IPS-11a (cell line): ENCODE data around the gene VAV3.
A peak's percentile ranks its signal among the peaks of the same experiment; 100 is the strongest.
"Not testable (repeated sequence)": the region's sequence is repeated elsewhere in the genome, so short reads cannot be mapped to it uniquely, and the experiment has no call there.

ENCODE experiments used
- H3K4me3 ChIP-seq: one replicate; pipeline ENCODE4 v1.5.1; 2013; ENCODE audit warnings: low read depth, low read length, control low read depth

VAV3 gene

GRCh38 chr1:107965110-107965991, at the start of gene VAV3:
VAV3 (minus strand) TSS chr1:107965180; CDS start chr1:107964869, 311 bp downstream.
- H3K4me3 ChIP-seq: peak within 1 kb of the TSS; percentile 72

GRCh38 chr1:108012553-108012952, 47.6 kb upstream of the VAV3 start:
- no peak overlapping the region for H3K4me3 ChIP-seq

- no peak overlapping the region for H3K4me3 ChIP-seq
These were observed 46.3 kb upstream of the VAV3 start for GRCh38 chr1:108011295-108011694.

- no peak overlapping the region for H3K4me3 ChIP-seq
These were observed 45.6 kb upstream of the VAV3 start for GRCh38 chr1:108010581-108010980.

- no peak overlapping the region for H3K4me3 ChIP-seq
These were observed 44.7 kb upstream of the VAV3 start for GRCh38 chr1:108009603-108010195.

- H3K4me3 ChIP-seq: no peak overlapping the region
These were observed 42.6 kb upstream of the VAV3 start for GRCh38 chr1:108007531-108007930.

- no peak overlapping the region for H3K4me3 ChIP-seq
These were observed 42.1 kb upstream of the VAV3 start for GRCh38 chr1:108007070-108007469.

- not testable (repeated sequence) for H3K4me3 ChIP-seq
These were observed 39.9 kb upstream of the VAV3 start for GRCh38 chr1:108004919-108005318.

GRCh38 chr1:108000620-108001111, 35.7 kb upstream of the VAV3 start:
- H3K4me3 ChIP-seq: no peak overlapping the region

- H3K4me3 ChIP-seq: no peak overlapping the region
These were observed 35.2 kb upstream of the VAV3 start for GRCh38 chr1:108000184-108000583.

- no peak overlapping the region for H3K4me3 ChIP-seq
These were observed 32.9 kb upstream of the VAV3 start for GRCh38 chr1:107997866-107998265.

GRCh38 chr1:107993920-107994319, 28.9 kb upstream of the VAV3 start:
- no peak overlapping the region for H3K4me3 ChIP-seq

GRCh38 chr1:107992347-107992746, 27.4 kb upstream of the VAV3 start:
- H3K4me3 ChIP-seq: no peak overlapping the region

- H3K4me3 ChIP-seq: no peak overlapping the region
These were observed 26.5 kb upstream of the VAV3 start for GRCh38 chr1:107991371-107992066.

- no peak overlapping the region for H3K4me3 ChIP-seq
These were observed 25.6 kb upstream of the VAV3 start for GRCh38 chr1:107990606-107991005.

- no peak overlapping the region for H3K4me3 ChIP-seq
These were observed 16.3 kb upstream of the VAV3 start for GRCh38 chr1:107981277-107981676.

- H3K4me3 ChIP-seq: no peak overlapping the region
These were observed 14.9 kb upstream of the VAV3 start for GRCh38 chr1:107979926-107980325.

- H3K4me3 ChIP-seq: no peak overlapping the region
These were observed 14.1 kb upstream of the VAV3 start for GRCh38 chr1:107979088-107979487.

- H3K4me3 ChIP-seq: no peak overlapping the region
These were observed 11.9 kb upstream of the VAV3 start for GRCh38 chr1:107976836-107977235.

- no peak overlapping the region for H3K4me3 ChIP-seq
These were observed 11.5 kb upstream of the VAV3 start for GRCh38 chr1:107976431-107976830.

- no peak overlapping the region for H3K4me3 ChIP-seq
These were observed 10.9 kb upstream of the VAV3 start for GRCh38 chr1:107975851-107976250.

GRCh38 chr1:107974090-107974489, 9.1 kb upstream of the VAV3 start:
- no peak overlapping the region for H3K4me3 ChIP-seq
